Endometrial microvascular endothelial cells (primary cell): ENCODE measurements around the gene TBCE. TPM values are rescaled to one million over a fixed set of nuclear protein-coding genes. Genes with fewer than 3 reads are reported as not detected.

Source experiments
- in situ Hi-C: cut with HindIII; loops from 2 replicates; pipeline ENCODE4 v1.10.0; 2017; ENCODE audit warnings: low sequenced_read_pairs, low pct_unique_long_range_greater_than_20kb; ENCODE audit errors: inconsistent ontology term
- total RNA-seq: library from RNA; depleted of rRNA; stranded (reverse); fragments of >200 nt; gene quantifications from one replicate; pipeline ENCODE4 v1.2.3, GENCODE V29; 2015; ENCODE audit errors: inconsistent ontology term

Gene TBCE
- total RNA-seq, 1 donor from 2014 or later = 50.9 TPM

DNA sequence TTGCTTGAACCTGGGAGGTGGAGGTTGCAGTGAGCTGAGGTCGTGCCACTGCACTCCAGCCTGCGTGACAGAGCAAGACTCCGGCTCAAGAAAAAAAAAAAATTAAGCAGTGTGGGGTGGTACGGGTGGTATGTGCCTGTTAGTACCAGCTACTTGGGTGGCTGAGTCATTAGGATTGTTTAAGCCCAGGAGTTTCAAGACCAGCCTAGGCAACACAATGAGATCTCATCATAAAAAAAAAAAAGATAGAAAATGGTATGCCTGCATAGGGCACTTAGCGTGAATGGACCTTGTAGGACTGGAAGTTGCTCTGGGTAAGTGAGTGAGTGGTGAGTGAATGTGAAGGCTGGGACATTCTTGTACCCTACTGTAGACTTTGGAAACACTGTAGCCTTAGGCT is 37.0 kb downstream of the TBCE start:
- in situ Hi-C loops = no loop called here

DNA sequence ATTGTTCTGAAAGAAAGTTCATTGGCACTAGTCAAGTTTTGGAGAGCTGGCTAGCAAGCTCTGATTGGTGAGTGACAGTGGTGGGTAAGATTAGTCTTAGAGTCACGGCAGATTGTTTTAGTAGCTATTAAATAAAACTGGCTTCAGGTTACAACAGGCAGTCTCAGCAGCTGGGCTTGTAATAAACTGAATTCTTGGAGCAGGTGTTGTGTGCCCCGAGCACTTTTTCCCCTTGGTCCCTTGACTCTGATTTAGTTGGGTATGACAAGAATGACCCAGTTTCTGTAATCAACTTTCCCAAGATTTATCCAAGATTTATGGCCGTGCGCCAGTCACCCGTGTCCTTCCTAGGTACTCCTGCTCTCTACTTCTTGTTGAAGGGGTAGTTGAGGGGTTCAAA is 40.2 kb downstream of the TBCE start:
- in situ Hi-C loops = no loop called here

- in situ Hi-C loops = no loop called here
Measured at GRCh38 chr1:235408503-235408960, 41.3 kb downstream of the TBCE start.

GRCh38 chr1:235409042-235409820 is 42.0 kb downstream of the TBCE start:
- in situ Hi-C loops = no loop called here

- in situ Hi-C loops = no loop called here
Measured at GRCh38 chr1:235410467-235410866, 43.2 kb downstream of the TBCE start.

GRCh38 chr1:235411489-235412486 is 44.6 kb downstream of the TBCE start:
- in situ Hi-C loops = no loop called here

GRCh38 chr1:235415008-235415904 is 48.0 kb downstream of the TBCE start:
- in situ Hi-C loops = no loop called here

DNA sequence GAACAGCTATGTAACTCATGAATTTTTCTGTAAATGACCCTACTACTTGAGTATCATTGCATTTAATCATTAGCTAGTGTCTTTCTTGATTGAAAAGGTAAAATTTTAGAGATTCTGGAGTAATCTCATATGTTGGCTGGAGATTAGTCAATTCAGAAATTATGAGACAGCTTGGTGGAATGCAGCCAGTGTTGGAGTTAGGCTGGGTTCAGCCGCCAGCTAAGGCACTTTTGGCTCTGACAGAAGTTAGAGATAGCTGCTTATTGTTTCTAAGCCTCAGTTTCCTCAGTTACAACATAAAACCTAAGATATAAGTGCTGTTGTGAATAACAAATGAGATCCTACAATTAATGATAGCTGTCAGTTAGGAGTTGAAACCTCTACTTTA is 49.4 kb downstream of the TBCE start:
- in situ Hi-C loops = no loop called here

DNA sequence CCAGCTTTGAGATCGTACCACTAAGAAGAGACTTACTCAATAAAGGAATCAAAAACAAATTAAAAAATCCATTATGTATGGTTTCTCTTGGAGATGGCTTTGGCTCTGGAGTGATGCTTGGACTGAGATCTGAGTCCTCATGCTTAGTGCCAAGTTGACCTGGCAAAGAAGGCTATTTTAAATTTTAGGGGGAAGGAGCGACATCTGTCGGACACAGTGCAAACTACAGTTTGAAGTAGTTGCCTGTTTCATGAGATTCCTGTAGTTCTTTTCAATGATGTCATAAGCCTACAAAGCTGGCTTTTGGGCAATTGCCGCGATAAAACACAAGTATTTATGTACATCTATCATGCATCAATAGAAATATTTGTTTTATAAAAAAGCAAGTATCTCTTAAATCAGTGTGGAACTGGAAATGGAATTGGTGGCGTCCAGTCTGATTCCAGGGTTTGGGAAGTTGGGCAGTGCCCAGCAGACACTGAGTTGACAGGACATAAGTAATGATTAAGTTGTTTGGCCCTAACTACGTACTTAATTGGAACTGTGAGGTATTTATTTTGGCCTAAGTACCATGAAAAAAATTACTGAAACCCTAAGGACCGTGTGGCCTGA is 50.0 kb downstream of the TBCE start:
- in situ Hi-C loops = no loop called here

GRCh38 chr1:235421751-235422150 is 54.5 kb downstream of the TBCE start:
- in situ Hi-C loops = no loop called here

- in situ Hi-C loops = no loop called here
Measured at GRCh38 chr1:235423214-235423652, 56.0 kb downstream of the TBCE start.

DNA sequence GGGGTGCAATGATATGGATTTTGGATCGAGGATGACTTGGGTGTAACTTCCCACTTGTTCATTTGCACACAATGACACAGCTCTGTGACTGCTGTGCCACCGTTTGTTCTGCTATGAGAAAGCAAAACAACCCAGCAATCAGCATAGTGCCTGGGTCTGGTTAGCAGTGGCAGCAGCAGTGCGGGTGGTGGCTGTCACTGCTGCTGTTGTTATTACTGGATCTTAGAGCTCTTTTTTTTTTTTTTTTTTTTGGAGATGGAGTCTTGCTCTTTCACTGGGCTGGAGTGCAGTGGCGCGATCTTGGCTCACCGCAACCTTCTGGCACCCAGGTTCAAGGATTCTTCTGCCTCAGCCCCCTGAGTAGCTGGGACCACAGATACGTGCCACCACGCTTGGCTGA is 56.9 kb downstream of the TBCE start:
- in situ Hi-C loops = no loop called here

DNA sequence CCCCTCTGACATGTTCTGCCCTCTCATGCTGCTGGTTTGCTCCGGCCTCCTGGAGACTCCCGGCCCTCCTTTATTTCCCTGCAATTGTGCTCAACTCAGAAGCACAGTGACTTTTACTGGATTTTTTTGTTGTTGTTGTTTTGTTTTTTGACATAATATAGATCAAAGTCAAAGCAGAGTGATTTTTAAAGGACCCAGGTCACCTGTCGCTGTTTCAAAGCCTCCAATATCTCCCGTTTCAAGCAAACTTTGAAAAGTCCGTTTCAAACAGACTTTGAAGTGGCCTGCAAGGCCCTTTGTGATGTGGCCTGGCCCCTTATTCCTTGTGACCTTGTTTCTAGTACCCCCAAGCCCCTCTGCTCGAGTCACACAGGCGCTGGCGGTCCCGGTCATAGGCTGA is 58.1 kb downstream of the TBCE start:
- in situ Hi-C loops = no loop called here

DNA sequence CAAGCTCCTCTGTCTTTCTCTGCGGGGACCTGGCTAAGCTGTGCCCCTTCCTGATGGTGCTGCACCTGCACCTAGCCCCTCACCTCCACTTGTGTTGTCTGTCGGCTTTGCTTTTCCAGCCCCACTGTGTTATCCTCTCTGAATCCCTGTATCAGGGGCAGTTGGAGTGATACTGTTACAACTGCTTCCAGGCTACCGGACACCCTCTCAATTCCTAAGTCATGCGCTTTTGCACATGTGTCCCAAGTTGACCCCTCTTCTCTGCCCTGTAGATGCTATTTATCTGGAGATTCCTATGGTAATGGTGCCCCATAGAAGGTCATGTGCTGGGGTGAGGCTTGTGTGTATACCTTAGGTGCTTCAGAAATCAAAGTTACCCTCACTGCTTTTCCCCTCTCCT is 58.9 kb downstream of the TBCE start:
- in situ Hi-C loops = no loop called here

DNA sequence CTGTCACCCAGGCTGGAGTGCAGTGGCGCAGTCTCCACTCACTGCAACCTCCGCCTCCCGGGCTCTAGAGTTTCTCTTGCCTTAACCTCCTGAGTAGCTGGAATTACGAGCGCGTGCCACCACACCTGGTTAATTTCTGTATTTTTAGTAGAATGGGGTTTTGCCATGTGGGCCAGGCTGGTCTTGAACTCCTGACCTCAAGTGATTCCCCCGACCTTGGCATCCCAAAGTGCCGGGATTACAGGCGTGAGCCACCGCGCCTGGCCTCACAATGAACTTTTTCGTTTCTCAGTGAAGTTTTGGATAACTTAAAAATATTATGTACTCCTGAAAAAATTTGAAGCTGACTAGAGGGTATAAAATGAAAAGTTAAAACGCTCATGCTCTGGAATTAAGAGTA is 59.5 kb downstream of the TBCE start:
- in situ Hi-C loops = no loop called here

GRCh38 chr1:235427447-235427846 is 60.2 kb downstream of the TBCE start:
- in situ Hi-C loops = no loop called here

DNA sequence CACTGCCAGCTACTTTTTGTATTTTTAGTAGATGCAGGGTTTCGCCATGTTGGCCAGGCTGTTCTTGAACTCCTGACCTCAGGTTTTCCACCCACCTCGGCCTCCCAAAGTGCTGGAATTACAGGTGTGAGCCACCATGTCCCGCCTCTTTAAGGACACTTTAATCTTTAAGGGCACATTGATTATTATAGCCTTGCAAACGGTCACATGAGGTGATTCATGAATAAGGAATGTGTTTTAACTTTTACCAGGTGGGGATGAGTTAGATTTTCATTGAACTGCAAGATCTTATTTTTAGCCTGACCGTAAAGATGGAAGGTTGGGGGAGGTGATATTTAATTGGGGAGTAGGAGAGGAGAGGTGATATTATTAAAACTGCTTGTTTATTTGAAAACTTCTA is 61.9 kb downstream of the TBCE start:
- in situ Hi-C loops = no loop called here

DNA sequence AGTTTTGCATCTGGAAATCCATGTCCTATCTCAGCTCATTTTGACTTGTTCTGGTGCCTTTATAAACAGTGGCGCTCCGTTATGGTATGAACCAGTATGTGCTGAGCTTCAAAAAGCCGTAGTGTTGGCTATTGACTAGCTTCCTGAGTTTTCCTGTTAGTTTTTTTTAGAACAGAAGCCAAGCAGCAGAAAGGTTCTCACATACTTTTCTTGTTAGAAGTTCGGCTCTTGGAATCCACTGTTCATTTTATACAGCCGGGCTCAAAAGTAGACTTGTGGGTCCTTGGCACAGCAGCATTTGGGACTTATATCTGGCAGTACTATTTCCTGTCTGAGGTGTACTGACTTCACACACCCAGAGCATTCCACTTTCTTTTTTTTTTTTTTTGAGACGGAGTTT is 63.8 kb downstream of the TBCE start:
- in situ Hi-C loops = no loop called here
